HepG2 (cell line): Measurements from ENCODE around the gene DGKB. TPM values are rescaled to one million over a fixed set of nuclear protein-coding genes. Genes with fewer than 3 reads are reported as not detected.

ENCODE experiments used
- BRCA1 ChIP-seq: sonication (generic); formaldehyde crosslinking; IDR thresholded peaks from 2 replicates; pipeline ENCODE4 v1.4.0; 2020; ENCODE audit warnings: missing genetic modification reagents
- EEA1 ChIP-seq: sonication (generic); formaldehyde crosslinking; IDR thresholded peaks from 2 replicates; pipeline ENCODE4 v1.5.1; 2020; ENCODE audit warnings: mild to moderate bottlenecking, missing genetic modification reagents, borderline replicate concordance
- EHMT2 ChIP-seq: fragments of 200-600 bp; sonication (generic); IDR thresholded peaks from 2 replicates; pipeline ENCODE4 v1.7.0; 2017; ENCODE audit warnings: antibody characterized with exemption, low read depth, low read length, borderline replicate concordance
- PBX3 ChIP-seq: sonication (generic); formaldehyde crosslinking; IDR thresholded peaks from 2 replicates; pipeline ENCODE4 v1.8.1; 2023; ENCODE audit warnings: missing genetic modification reagents, inconsistent platforms, borderline replicate concordance
- REST ChIP-seq, 2 experiments: IDR thresholded peaks; 2 replicates each; pipeline ENCODE4 v1.6.1; 2011 to 2012; ENCODE audit warnings: low read length in 2 of 2, borderline replicate concordance in 1 of 2, low read depth in 1 of 2, mild to moderate bottlenecking in 1 of 2, moderate library complexity in 1 of 2
- REXO4 ChIP-seq: sonication (generic); formaldehyde crosslinking; IDR thresholded peaks from 2 replicates; pipeline ENCODE4 v1.8.0; 2022; ENCODE audit warnings: missing genetic modification reagents, mild to moderate bottlenecking, borderline replicate concordance
- ZNF3 ChIP-seq: IDR thresholded peaks from 2 replicates; pipeline ENCODE4 v1.7.0; 2017; ENCODE audit warnings: inconsistent platforms
- polyA plus RNA-seq, 8 experiments: library from polyadenylated mRNA; depleted of rRNA in 3 of 8; stranded (reverse) in 7 of 8; unstranded in 1 of 8; fragments of >200 nt; fragmentation: Illumina TruSeq in 4 of 8; extraction: Trizol in 4 of 8; gene quantifications; 2 replicates each; pipeline versions ENCODE4 v1.2.1 to v1.2.3, GENCODE V29; 2011 to 2016; ENCODE audit warnings: low read depth in 4 of 8, missing spikeins in 1 of 8, mixed read lengths in 1 of 8; ENCODE audit not compliant: insufficient read depth in 1 of 8
- total RNA-seq, 5 experiments: library from RNA; depleted of rRNA; stranded (reverse); fragments of >200 nt; fragmentation: Illumina TruSeq; extraction: Trizol; gene quantifications; 2 replicates each; pipeline ENCODE4 v1.2.3, GENCODE V29; 2016; ENCODE audit warnings: low read depth in 1 of 5
- TF ChIP-seq, protein P1 (sequence below): sonication (generic); formaldehyde crosslinking; IDR thresholded peaks from 2 replicates; pipeline ENCODE4 v1.5.0; 2020; ENCODE audit warnings: missing genetic modification reagents
- TF ChIP-seq, protein P2 (sequence below): sonication (generic); formaldehyde crosslinking; IDR thresholded peaks from 2 replicates; pipeline ENCODE4 v1.5.0; 2020; ENCODE audit warnings: mild to moderate bottlenecking, missing genetic modification reagents, borderline replicate concordance

Gene DGKB
- total and polyA plus RNA-seq, 2 of the 13 experiments (the other 11 are each of a cell fraction or from before 2014, with no cell fraction given), result not detected

DNA sequence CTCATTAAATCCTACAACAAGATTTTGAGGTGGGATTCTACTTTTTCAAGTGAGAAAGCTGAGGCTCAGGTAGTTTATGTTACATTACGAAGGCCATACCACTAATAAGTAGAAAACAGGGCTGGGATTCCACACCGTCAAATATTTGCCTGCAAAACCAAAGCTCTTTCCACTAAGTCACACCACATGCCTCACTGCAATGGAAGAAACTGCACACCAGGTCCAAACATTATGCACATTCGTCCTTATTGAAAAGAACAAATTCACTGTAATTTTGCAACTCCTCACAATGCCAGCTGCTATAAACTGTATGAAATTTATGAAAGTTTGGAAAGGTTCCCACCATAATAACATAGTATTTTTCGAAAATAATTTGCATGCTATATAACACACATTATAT is 66.5 kb downstream of the DGKB start (continued):
- no peak for TF ChIP-seq REXO4 (CRISPR knock-in tag)
- TF ChIP-seq REST (IDR thresholded peaks at IDR 0.05; ENCODE audit: borderline replicate concordance in 1 of 2, low read depth in 1 of 2, low read length in 2 of 2), result no peak
- TF ChIP-seq PBX3 (CRISPR knock-in tag), result no peak
- no peak for TF ChIP-seq EEA1 (CRISPR knock-in tag)
- TF ChIP-seq, protein P1, sequence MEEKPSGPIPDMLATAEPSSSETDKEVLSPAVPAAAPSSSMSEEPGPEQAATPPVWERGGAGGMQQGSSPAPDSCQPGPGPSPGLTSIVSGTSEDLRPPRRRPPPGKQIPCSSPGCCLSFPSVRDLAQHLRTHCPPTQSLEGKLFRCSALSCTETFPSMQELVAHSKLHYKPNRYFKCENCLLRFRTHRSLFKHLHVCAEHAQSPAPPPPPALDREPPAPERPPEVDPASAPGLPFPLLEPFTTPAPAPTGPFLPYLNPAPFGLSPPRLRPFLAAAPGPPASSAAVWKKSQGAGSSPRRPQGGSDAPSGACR (CRISPR knock-in tag), result no peak
- no peak for TF ChIP-seq ZNF3 (CRISPR knock-in tag)
- TF ChIP-seq, protein P2, sequence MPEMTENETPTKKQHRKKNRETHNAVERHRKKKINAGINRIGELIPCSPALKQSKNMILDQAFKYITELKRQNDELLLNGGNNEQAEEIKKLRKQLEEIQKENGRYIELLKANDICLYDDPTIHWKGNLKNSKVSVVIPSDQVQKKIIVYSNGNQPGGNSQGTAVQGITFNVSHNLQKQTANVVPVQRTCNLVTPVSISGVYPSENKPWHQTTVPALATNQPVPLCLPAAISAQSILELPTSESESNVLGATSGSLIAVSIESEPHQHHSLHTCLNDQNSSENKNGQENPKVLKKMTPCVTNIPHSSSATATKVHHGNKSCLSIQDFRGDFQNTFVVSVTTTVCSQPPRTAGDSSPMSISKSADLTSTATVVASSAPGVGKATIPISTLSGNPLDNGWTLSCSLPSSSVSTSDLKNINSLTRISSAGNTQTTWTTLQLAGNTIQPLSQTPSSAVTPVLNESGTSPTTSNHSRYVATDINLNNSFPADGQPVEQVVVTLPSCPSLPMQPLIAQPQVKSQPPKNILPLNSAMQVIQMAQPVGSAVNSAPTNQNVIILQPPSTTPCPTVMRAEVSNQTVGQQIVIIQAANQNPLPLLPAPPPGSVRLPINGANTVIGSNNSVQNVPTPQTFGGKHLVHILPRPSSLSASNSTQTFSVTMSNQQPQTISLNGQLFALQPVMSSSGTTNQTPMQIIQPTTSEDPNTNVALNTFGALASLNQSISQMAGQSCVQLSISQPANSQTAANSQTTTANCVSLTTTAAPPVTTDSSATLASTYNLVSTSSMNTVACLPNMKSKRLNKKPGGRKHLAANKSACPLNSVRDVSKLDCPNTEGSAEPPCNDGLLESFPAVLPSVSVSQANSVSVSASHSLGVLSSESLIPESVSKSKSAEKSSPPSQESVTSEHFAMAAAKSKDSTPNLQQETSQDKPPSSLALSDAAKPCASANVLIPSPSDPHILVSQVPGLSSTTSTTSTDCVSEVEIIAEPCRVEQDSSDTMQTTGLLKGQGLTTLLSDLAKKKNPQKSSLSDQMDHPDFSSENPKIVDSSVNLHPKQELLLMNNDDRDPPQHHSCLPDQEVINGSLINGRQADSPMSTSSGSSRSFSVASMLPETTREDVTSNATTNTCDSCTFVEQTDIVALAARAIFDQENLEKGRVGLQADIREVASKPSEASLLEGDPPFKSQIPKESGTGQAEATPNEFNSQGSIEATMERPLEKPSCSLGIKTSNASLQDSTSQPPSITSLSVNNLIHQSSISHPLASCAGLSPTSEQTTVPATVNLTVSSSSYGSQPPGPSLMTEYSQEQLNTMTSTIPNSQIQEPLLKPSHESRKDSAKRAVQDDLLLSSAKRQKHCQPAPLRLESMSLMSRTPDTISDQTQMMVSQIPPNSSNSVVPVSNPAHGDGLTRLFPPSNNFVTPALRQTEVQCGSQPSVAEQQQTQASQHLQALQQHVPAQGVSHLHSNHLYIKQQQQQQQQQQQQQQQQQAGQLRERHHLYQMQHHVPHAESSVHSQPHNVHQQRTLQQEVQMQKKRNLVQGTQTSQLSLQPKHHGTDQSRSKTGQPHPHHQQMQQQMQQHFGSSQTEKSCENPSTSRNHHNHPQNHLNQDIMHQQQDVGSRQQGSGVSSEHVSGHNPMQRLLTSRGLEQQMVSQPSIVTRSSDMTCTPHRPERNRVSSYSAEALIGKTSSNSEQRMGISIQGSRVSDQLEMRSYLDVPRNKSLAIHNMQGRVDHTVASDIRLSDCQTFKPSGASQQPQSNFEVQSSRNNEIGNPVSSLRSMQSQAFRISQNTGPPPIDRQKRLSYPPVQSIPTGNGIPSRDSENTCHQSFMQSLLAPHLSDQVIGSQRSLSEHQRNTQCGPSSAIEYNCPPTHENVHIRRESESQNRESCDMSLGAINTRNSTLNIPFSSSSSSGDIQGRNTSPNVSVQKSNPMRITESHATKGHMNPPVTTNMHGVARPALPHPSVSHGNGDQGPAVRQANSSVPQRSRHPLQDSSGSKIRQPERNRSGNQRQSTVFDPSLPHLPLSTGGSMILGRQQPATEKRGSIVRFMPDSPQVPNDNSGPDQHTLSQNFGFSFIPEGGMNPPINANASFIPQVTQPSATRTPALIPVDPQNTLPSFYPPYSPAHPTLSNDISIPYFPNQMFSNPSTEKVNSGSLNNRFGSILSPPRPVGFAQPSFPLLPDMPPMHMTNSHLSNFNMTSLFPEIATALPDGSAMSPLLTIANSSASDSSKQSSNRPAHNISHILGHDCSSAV, result no peak
- TF ChIP-seq EHMT2, result no peak
- TF ChIP-seq BRCA1, result no peak
- TF ChIP-seq, all 625 proteins: peak for 0
